Adrenal gland (tissue), 5 donors: Measurements from ENCODE around the gene KRTAP12-3.

Experiments used
- CTCF ChIP-seq, 6 experiments: fragments of 450-650 bp in 4 of 6; fragments of 200-600 bp in 2 of 6; sonication (generic) in 1 of 6; IDR thresholded peaks; 1 replicate in 5 of 6; 2 replicates in 1 of 6; pipeline versions ENCODE4 v1.5.1 to v1.8.0; 2016 to 2021; ENCODE audit warnings: antibody characterized with exemption in 6 of 6, mild to moderate bottlenecking in 2 of 6, moderate library complexity in 1 of 6
- POLR2A ChIP-seq, 2 donors: fragments of 450-650 bp; IDR thresholded peaks; one replicate each; pipeline ENCODE4 v1.6.1; 2017; ENCODE audit warnings: antibody characterized with exemption in 2 of 2, mild to moderate bottlenecking in 2 of 2, moderate library complexity in 1 of 2
- donor health status: DM: no; HTN: no; CAD: no.

- TF ChIP-seq CTCF (IDR thresholded peaks at IDR 0.05) (no peak), POLR2A (IDR thresholded peaks at IDR 0.05) (no peak)
Observed at GRCh38 chr21:44650973-44651675, 6.6 kb upstream of the KRTAP12-3 start.
